ENCODE data around the gene TAF4. TPM values are rescaled to one million over a fixed set of nuclear protein-coding genes. Genes with fewer than 3 reads are reported as not detected.

TAF4 gene
- total RNA-seq, 2 donors from 2014 or later, result 10.4 to 11.0 TPM

GRCh38 chr20:61965606-61966491, 99.8 kb downstream of the TAF4 start:
- no peak overlapping the region for H3K4me3 ChIP-seq
- H3K36me3 ChIP-seq, result no peaks in the 10 kb centered on the region
- H3K9me3 ChIP-seq, result no peaks in the 10 kb centered on the region
- H3K27me3 ChIP-seq (replicated peaks; ENCODE audit: insufficient read depth), result no peaks in the 10 kb centered on the region
- TF ChIP-seq CTCF (IDR thresholded peaks at IDR 0.05), result no peak
- ATAC-seq (ENCODE audit: insufficient number of reproducible peaks, low FRiP score, low read depth), result no peak
- DNase-seq (ENCODE audit: low spot score), result no peak
- H3K27ac ChIP-seq, result no peak overlapping the region
- H3K4me1 ChIP-seq (ENCODE audit: control insufficient read depth in 1 of 2, low read depth in 2 of 2), result no peaks in the 10 kb centered on the region

GRCh38 chr20:61964675-61965605, 100.7 kb downstream of the TAF4 start:
- no peak for DNase-seq (ENCODE audit: low spot score)
- Histone ChIP-seq H3K27me3 (replicated peaks; ENCODE audit: insufficient read depth) (no peaks in the 10 kb centered on the region), H3K9me3 (no peaks in the 10 kb centered on the region), H3K27ac (no peak overlapping the region), H3K4me1 (ENCODE audit: control insufficient read depth in 1 of 2, low read depth in 2 of 2) (no peaks in the 10 kb centered on the region), H3K4me3 (no peak overlapping the region), H3K36me3 (no peaks in the 10 kb centered on the region)
- no peak for ATAC-seq (ENCODE audit: insufficient number of reproducible peaks, low FRiP score, low read depth)
- no peak for TF ChIP-seq CTCF (IDR thresholded peaks at IDR 0.05)

- DNase-seq (ENCODE audit: low spot score) (no peak), ATAC-seq (ENCODE audit: insufficient number of reproducible peaks, low FRiP score, low read depth) (no peak)
- H3K4me3 ChIP-seq, result no peak overlapping the region
- no peaks in the 10 kb centered on the region for H3K9me3 ChIP-seq
- H3K27ac ChIP-seq, result no peak overlapping the region
- TF ChIP-seq CTCF (IDR thresholded peaks at IDR 0.05), result no peak
- H3K27me3 ChIP-seq (replicated peaks; ENCODE audit: insufficient read depth), result no peaks in the 10 kb centered on the region
- H3K4me1 ChIP-seq (ENCODE audit: control insufficient read depth in 1 of 2, low read depth in 2 of 2), result no peaks in the 10 kb centered on the region
- no peaks in the 10 kb centered on the region for H3K36me3 ChIP-seq
Observed at GRCh38 chr20:61963885-61964674, 101.6 kb downstream of the TAF4 start.

- Histone ChIP-seq H3K9me3 (no peaks in the 10 kb centered on the region), H3K4me3 (no peak overlapping the region), H3K27ac (no peak overlapping the region), H3K4me1 (ENCODE audit: control insufficient read depth in 1 of 2, low read depth in 2 of 2) (no peaks in the 10 kb centered on the region), H3K27me3 (replicated peaks; ENCODE audit: insufficient read depth) (no peaks in the 10 kb centered on the region), H3K36me3 (no peaks in the 10 kb centered on the region)
- ATAC-seq (ENCODE audit: insufficient number of reproducible peaks, low FRiP score, low read depth) (no peak), DNase-seq (ENCODE audit: low spot score) (no peak)
- TF ChIP-seq CTCF (IDR thresholded peaks at IDR 0.05), result no peak
Observed at GRCh38 chr20:61963149-61963548, 102.5 kb downstream of the TAF4 start.
